Measurements from ENCODE around the gene MED27.

DNA sequence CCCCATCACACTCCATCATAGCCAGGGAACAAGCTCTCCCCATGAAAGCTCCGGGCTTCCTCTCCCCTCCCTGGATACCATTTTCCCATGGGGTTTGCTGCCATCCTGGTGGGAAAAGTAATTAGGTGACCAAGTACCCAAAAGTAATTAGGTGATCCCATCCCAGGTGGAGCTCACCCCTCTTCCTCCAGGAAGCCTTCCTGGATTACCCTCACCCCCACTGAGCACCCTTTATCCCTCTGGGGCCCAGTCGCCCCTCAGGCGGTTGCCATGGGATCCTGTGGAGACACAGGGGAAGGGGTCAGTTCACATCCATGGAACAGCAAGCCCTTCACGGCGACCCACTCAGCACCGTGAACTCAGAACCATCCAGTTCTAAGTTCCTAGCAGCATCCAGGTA lies 265.0 kb downstream of the MED27 start:
- TF ChIP-seq ZNF383 (CRISPR knock-in tag; IDR thresholded peaks at IDR 0.05; ENCODE audit: borderline replicate concordance): no peak
- TF ChIP-seq POLR2AphosphoS5 (IDR thresholded peaks at IDR 0.05; ENCODE audit: low read depth, low read length): no peak
- TF ChIP-seq, protein P1, sequence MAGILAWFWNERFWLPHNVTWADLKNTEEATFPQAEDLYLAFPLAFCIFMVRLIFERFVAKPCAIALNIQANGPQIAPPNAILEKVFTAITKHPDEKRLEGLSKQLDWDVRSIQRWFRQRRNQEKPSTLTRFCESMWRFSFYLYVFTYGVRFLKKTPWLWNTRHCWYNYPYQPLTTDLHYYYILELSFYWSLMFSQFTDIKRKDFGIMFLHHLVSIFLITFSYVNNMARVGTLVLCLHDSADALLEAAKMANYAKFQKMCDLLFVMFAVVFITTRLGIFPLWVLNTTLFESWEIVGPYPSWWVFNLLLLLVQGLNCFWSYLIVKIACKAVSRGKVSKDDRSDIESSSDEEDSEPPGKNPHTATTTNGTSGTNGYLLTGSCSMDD (CRISPR knock-in tag; IDR thresholded peaks at IDR 0.05): no peak
- no peak for TF ChIP-seq YEATS4 (CRISPR knock-in tag; IDR thresholded peaks at IDR 0.05; ENCODE audit: borderline replicate concordance)
- TF ChIP-seq MAFF (IDR thresholded peaks at IDR 0.05; ENCODE audit: low read depth, low read length): no peak
- TF ChIP-seq, protein P2, sequence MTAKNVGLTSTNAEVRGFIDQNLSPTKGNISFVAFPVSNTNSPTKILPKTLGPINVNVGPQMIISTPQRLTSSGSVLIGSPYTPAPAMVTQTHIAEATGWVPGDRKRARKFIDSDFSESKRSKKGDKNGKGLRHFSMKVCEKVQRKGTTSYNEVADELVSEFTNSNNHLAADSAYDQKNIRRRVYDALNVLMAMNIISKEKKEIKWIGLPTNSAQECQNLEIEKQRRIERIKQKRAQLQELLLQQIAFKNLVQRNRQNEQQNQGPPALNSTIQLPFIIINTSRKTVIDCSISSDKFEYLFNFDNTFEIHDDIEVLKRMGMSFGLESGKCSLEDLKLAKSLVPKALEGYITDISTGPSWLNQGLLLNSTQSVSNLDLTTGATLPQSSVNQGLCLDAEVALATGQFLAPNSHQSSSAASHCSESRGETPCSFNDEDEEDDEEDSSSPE (CRISPR knock-in tag; IDR thresholded peaks at IDR 0.05): no peak
